ENCODE measurements around the gene ZBTB44.

ZBTB44 gene

GRCh38 chr11:130202818-130203689 is 111.7 kb downstream of the ZBTB44 start:
- H2AFZ ChIP-seq (ENCODE audit: low read depth, low read length), result no peak overlapping the region
- no peaks in the 10 kb centered on the region for H3K79me1 ChIP-seq (replicated peaks; ENCODE audit: low read length, poor library complexity, severe bottlenecking)
- no peak for DNase-seq
- H3K4me1 ChIP-seq (ENCODE audit: control insufficient read depth, insufficient read depth, low read depth, low read length), result no peaks in the 10 kb centered on the region
- WGBS, result 89% methylated on average over 25 of the region's 25 CpGs
- H3K36me3 ChIP-seq (ENCODE audit: control insufficient read depth in 1 of 2, insufficient read depth in 2 of 2, low read depth in 1 of 2, low read length in 2 of 2), result no peaks in the 10 kb centered on the region
- H3K9ac ChIP-seq (ENCODE audit: low read length), result no peak overlapping the region
- H3K23ac ChIP-seq (ENCODE audit: low read length in 2 of 2), result no peak overlapping the region
- no peak overlapping the region for H2BK12ac ChIP-seq (ENCODE audit: low read length in 2 of 2)
- H2AK5ac ChIP-seq (ENCODE audit: low read length, severe bottlenecking), result no peak overlapping the region
- no peak overlapping the region for H3K14ac ChIP-seq (ENCODE audit: low read length in 2 of 2)
- H3K4me2 ChIP-seq (ENCODE audit: low read length, poor library complexity, severe bottlenecking), result no peak overlapping the region
- no peak overlapping the region for H3K27ac ChIP-seq (ENCODE audit: low read length, poor library complexity, severe bottlenecking)
- H4K91ac ChIP-seq (ENCODE audit: low read length), result no peak overlapping the region
- H2BK5ac ChIP-seq (ENCODE audit: low read depth, low read length, poor library complexity, severe bottlenecking), result no peak overlapping the region
- H3K4ac ChIP-seq (ENCODE audit: low read depth in 1 of 2, low read length in 2 of 2), result no peak overlapping the region
- no peak overlapping the region for H4K8ac ChIP-seq (ENCODE audit: low read length)
- H3K9me3 ChIP-seq (ENCODE audit: control insufficient read depth, low read length), result peaks cover 15% of the 10 kb centered on the region
- no peak overlapping the region for H2BK120ac ChIP-seq (ENCODE audit: low read depth, low read length)
- no peak overlapping the region for H2BK15ac ChIP-seq (ENCODE audit: low read depth, poor library complexity, severe bottlenecking)
- peaks cover 46 to 51% of the 10 kb centered on the region in 2 experiments for H3K27me3 ChIP-seq (ENCODE audit: control insufficient read depth in 1 of 2, insufficient read depth in 1 of 2, low read length in 2 of 2)
- no peak overlapping the region for H3K18ac ChIP-seq (ENCODE audit: low read depth in 1 of 2, low read length in 2 of 2)
- no peak overlapping the region for H3K4me3 ChIP-seq (ENCODE audit: insufficient read depth in 1 of 2, low read depth in 1 of 2, low read length in 2 of 2)

GRCh38 chr11:130202009-130202817 is 112.5 kb downstream of the ZBTB44 start:
- Histone ChIP-seq H2BK12ac (ENCODE audit: low read length in 2 of 2) (no peak overlapping the region), H2BK5ac (ENCODE audit: low read depth, low read length, poor library complexity, severe bottlenecking) (no peak overlapping the region), H3K23ac (ENCODE audit: low read length in 2 of 2) (no peak overlapping the region), H3K4me1 (ENCODE audit: control insufficient read depth, insufficient read depth, low read depth, low read length) (peaks cover 3% of the 10 kb centered on the region), H3K27me3 (ENCODE audit: control insufficient read depth in 1 of 2, insufficient read depth in 1 of 2, low read length in 2 of 2) (peaks cover 45 to 51% of the 10 kb centered on the region in 2 experiments), H3K9ac (ENCODE audit: low read length) (no peak overlapping the region), H3K79me1 (replicated peaks; ENCODE audit: low read length, poor library complexity, severe bottlenecking) (no peaks in the 10 kb centered on the region), H2AFZ (ENCODE audit: low read depth, low read length) (no peak overlapping the region), H3K4me3 (ENCODE audit: insufficient read depth in 1 of 2, low read depth in 1 of 2, low read length in 2 of 2) (no peak overlapping the region), H3K4me2 (ENCODE audit: low read length, poor library complexity, severe bottlenecking) (no peak overlapping the region), H2BK120ac (ENCODE audit: low read depth, low read length) (no peak overlapping the region), H4K91ac (ENCODE audit: low read length) (no peak overlapping the region), H2AK5ac (ENCODE audit: low read length, severe bottlenecking) (no peak overlapping the region), H3K14ac (ENCODE audit: low read length in 2 of 2) (peak overlapping the region in 1 of 2 experiments; percentile 53), H2BK15ac (ENCODE audit: low read depth, poor library complexity, severe bottlenecking) (no peak overlapping the region), H4K8ac (ENCODE audit: low read length) (no peak overlapping the region), H3K36me3 (ENCODE audit: control insufficient read depth in 1 of 2, insufficient read depth in 2 of 2, low read depth in 1 of 2, low read length in 2 of 2) (no peaks in the 10 kb centered on the region), H3K9me3 (ENCODE audit: control insufficient read depth, low read length) (peaks cover 15% of the 10 kb centered on the region), H3K4ac (ENCODE audit: low read depth in 1 of 2, low read length in 2 of 2) (no peak overlapping the region), H3K18ac (ENCODE audit: low read depth in 1 of 2, low read length in 2 of 2) (no peak overlapping the region), H3K27ac (ENCODE audit: low read length, poor library complexity, severe bottlenecking) (no peak overlapping the region)
- no peak for DNase-seq
- 88% methylated on average over 9 of the region's 12 CpGs for WGBS

- WGBS, result 91% methylated on average over 7 of the region's 7 CpGs
These were observed 113.7 kb downstream of the ZBTB44 start for GRCh38 chr11:130201026-130201425.

GRCh38 chr11:130199792-130200191 is 114.9 kb downstream of the ZBTB44 start:
- Histone ChIP-seq H3K4me2 (ENCODE audit: low read length, poor library complexity, severe bottlenecking) (no peak overlapping the region), H2BK120ac (ENCODE audit: low read depth, low read length) (no peak overlapping the region), H2BK15ac (ENCODE audit: low read depth, poor library complexity, severe bottlenecking) (no peak overlapping the region), H3K14ac (ENCODE audit: low read length in 2 of 2) (no peak overlapping the region), H2BK12ac (ENCODE audit: low read length in 2 of 2) (no peak overlapping the region), H3K9ac (ENCODE audit: low read length) (no peak overlapping the region), H3K4ac (ENCODE audit: low read depth in 1 of 2, low read length in 2 of 2) (no peak overlapping the region), H3K36me3 (ENCODE audit: control insufficient read depth in 1 of 2, insufficient read depth in 2 of 2, low read depth in 1 of 2, low read length in 2 of 2) (no peaks in the 10 kb centered on the region), H3K23ac (ENCODE audit: low read length in 2 of 2) (no peak overlapping the region), H3K79me1 (replicated peaks; ENCODE audit: low read length, poor library complexity, severe bottlenecking) (no peaks in the 10 kb centered on the region), H2AK5ac (ENCODE audit: low read length, severe bottlenecking) (no peak overlapping the region), H3K9me3 (ENCODE audit: control insufficient read depth, low read length) (peaks cover 15% of the 10 kb centered on the region), H2BK5ac (ENCODE audit: low read depth, low read length, poor library complexity, severe bottlenecking) (no peak overlapping the region), H2AFZ (ENCODE audit: low read depth, low read length) (no peak overlapping the region), H3K27me3 (ENCODE audit: control insufficient read depth in 1 of 2, insufficient read depth in 1 of 2, low read length in 2 of 2) (peaks cover 39 to 47% of the 10 kb centered on the region in 2 experiments), H4K91ac (ENCODE audit: low read length) (no peak overlapping the region), H4K8ac (ENCODE audit: low read length) (no peak overlapping the region), H3K4me3 (ENCODE audit: insufficient read depth in 1 of 2, low read depth in 1 of 2, low read length in 2 of 2) (no peak overlapping the region), H3K27ac (ENCODE audit: low read length, poor library complexity, severe bottlenecking) (no peak overlapping the region), H3K18ac (ENCODE audit: low read depth in 1 of 2, low read length in 2 of 2) (no peak overlapping the region), H3K4me1 (ENCODE audit: control insufficient read depth, insufficient read depth, low read depth, low read length) (peaks cover 3% of the 10 kb centered on the region)
- no peak for DNase-seq
- WGBS, result 86% methylated on average over 12 of the region's 12 CpGs

More at GRCh38 chr11:130201026-130201425, 113.7 kb downstream of the ZBTB44 start:
- Histone ChIP-seq H3K14ac (ENCODE audit: low read length in 2 of 2) (no peak overlapping the region), H3K4me1 (ENCODE audit: control insufficient read depth, insufficient read depth, low read depth, low read length) (peaks cover 3% of the 10 kb centered on the region), H3K36me3 (ENCODE audit: control insufficient read depth in 1 of 2, insufficient read depth in 2 of 2, low read depth in 1 of 2, low read length in 2 of 2) (no peaks in the 10 kb centered on the region), H2AFZ (ENCODE audit: low read depth, low read length) (no peak overlapping the region), H3K9ac (ENCODE audit: low read length) (no peak overlapping the region), H3K4me2 (ENCODE audit: low read length, poor library complexity, severe bottlenecking) (no peak overlapping the region), H2BK15ac (ENCODE audit: low read depth, poor library complexity, severe bottlenecking) (no peak overlapping the region), H2AK5ac (ENCODE audit: low read length, severe bottlenecking) (no peak overlapping the region), H4K8ac (ENCODE audit: low read length) (no peak overlapping the region), H2BK120ac (ENCODE audit: low read depth, low read length) (no peak overlapping the region), H3K9me3 (ENCODE audit: control insufficient read depth, low read length) (peaks cover 15% of the 10 kb centered on the region), H3K27me3 (ENCODE audit: control insufficient read depth in 1 of 2, insufficient read depth in 1 of 2, low read length in 2 of 2) (peaks cover 45 to 49% of the 10 kb centered on the region in 2 experiments), H3K4me3 (ENCODE audit: insufficient read depth in 1 of 2, low read depth in 1 of 2, low read length in 2 of 2) (no peak overlapping the region), H3K23ac (ENCODE audit: low read length in 2 of 2) (no peak overlapping the region), H3K4ac (ENCODE audit: low read depth in 1 of 2, low read length in 2 of 2) (no peak overlapping the region), H4K91ac (ENCODE audit: low read length) (no peak overlapping the region), H3K79me1 (replicated peaks; ENCODE audit: low read length, poor library complexity, severe bottlenecking) (no peaks in the 10 kb centered on the region), H2BK12ac (ENCODE audit: low read length in 2 of 2) (no peak overlapping the region), H3K27ac (ENCODE audit: low read length, poor library complexity, severe bottlenecking) (no peak overlapping the region), H2BK5ac (ENCODE audit: low read depth, low read length, poor library complexity, severe bottlenecking) (no peak overlapping the region), H3K18ac (ENCODE audit: low read depth in 1 of 2, low read length in 2 of 2) (no peak overlapping the region)
- DNase-seq, result no peak

Data from mesenchymal stem cell (in vitro differentiated cells and primary cell).